Panc1 (cell line): ENCODE results near the gene DBF4B. TPM values are rescaled to one million over a fixed set of nuclear protein-coding genes. Genes with fewer than 3 reads are reported as not detected.
"Not testable (repeated sequence)": the region's sequence is repeated elsewhere in the genome, so short reads cannot be mapped to it uniquely, and the experiment has no call there.

Experiments used
- ATAC-seq: fragments of 200-7000 bp; cut with Tn5 transposase; 2 replicates; pipeline ENCODE4 v1.9.1; 2020; ENCODE audit warnings: mild to moderate bottlenecking, moderate library complexity
- BruUV-seq: library from RNA; stranded (reverse); fragments of 400-500 nt; replicated peaks from 2 replicates; lab custom pipeline; 2021; lab: Mats Ljungman, UMichigan
- CTCF ChIA-PET: fragments of 300-600 bp; sonication (Branson Sonifier 250); formaldehyde crosslinking; loops from one replicate; lab custom pipeline; 2022; ENCODE audit warnings: antibody characterized with exemption; lab: Charles Lee
- POLR2A ChIA-PET: fragments of 300-600 bp; sonication (Branson Sonifier 250); formaldehyde crosslinking; loops from one replicate; lab custom pipeline; 2022; ENCODE audit warnings: antibody characterized with exemption; lab: Charles Lee
- DNase-seq: peaks from one replicate; pipeline ENCODE4 v3.0.0-alpha.2; 2010; ENCODE audit warnings: low read depth, low spot score
- H3K27ac ChIP-seq: 2 replicates; pipeline ENCODE4 v1.5.1; 2011; ENCODE audit warnings: mild to moderate bottlenecking, low read length, inconsistent platforms
- H3K27me3 ChIP-seq: fragments of 200-500 bp; sonication (Bioruptor generic); 2 replicates; pipeline ENCODE4 v1.6.0; 2014; ENCODE audit warnings: low read length, inconsistent platforms; ENCODE audit not compliant: control insufficient read depth, insufficient read depth
- H3K36me3 ChIP-seq: fragments of 200-500 bp; sonication (Bioruptor generic); 2 replicates; pipeline ENCODE4 v1.5.1; 2014; ENCODE audit warnings: inconsistent platforms, mild to moderate bottlenecking, low read length, moderate library complexity; ENCODE audit not compliant: control insufficient read depth, insufficient read depth
- H3K4me1 ChIP-seq: 2 replicates; pipeline ENCODE4 v1.5.1; 2011; ENCODE audit warnings: inconsistent platforms, mild to moderate bottlenecking, low read length, moderate library complexity; ENCODE audit not compliant: control insufficient read depth, insufficient read depth
- H3K4me3 ChIP-seq, 2 experiments: 2 replicates each; pipeline ENCODE4 v1.5.1; 2011 to 2012; ENCODE audit warnings: low read depth in 2 of 2, low read length in 2 of 2, mild to moderate bottlenecking in 2 of 2, inconsistent platforms in 1 of 2, moderate library complexity in 1 of 2
- H3K9me3 ChIP-seq: fragments of 200-500 bp; sonication (Bioruptor generic); 2 replicates; pipeline ENCODE4 v1.5.1; 2014; ENCODE audit warnings: low read depth, mild to moderate bottlenecking, inconsistent platforms, low read length, moderate library complexity; ENCODE audit not compliant: control insufficient read depth, insufficient read depth
- POLR2AphosphoS5 ChIP-seq: IDR thresholded peaks from 2 replicates; pipeline ENCODE4 v1.6.1; 2012; ENCODE audit warnings: mild to moderate bottlenecking, low read depth, low read length, moderate library complexity
- SIN3A ChIP-seq: IDR thresholded peaks from 2 replicates; pipeline ENCODE4 v1.6.1; 2012; ENCODE audit warnings: low read depth, mild to moderate bottlenecking, low read length, moderate library complexity, borderline replicate concordance; ENCODE audit not compliant: insufficient read depth
- in situ Hi-C: cut with HindIII; loops from 2 replicates; pipeline ENCODE4 v1.10.0; 2016; ENCODE audit warnings: low sequenced_read_pairs, low pct_unique_long_range_greater_than_20kb
- intact Hi-C: fragments of 100-400 bp; cut with micrococcal nuclease; formaldehyde crosslinking; loops from one replicate; pipeline ENCODE4 v1.10.0; 2022; ENCODE audit not compliant: unreplicated experiment
- total RNA-seq: library from RNA; stranded (reverse); gene quantifications from one replicate; pipeline ENCODE4 v1.2.1, GENCODE V29; 2021; ENCODE audit not compliant: unreplicated experiment
- TF ChIP-seq, protein P1 (sequence below): fragments of 450-650 bp; IDR thresholded peaks from 2 replicates; pipeline ENCODE4 v1.5.1; 2017; ENCODE audit warnings: mild to moderate bottlenecking

The DBF4B gene
- total RNA-seq, 1 experiment from 2014 or later: 24.0 TPM

DNA sequence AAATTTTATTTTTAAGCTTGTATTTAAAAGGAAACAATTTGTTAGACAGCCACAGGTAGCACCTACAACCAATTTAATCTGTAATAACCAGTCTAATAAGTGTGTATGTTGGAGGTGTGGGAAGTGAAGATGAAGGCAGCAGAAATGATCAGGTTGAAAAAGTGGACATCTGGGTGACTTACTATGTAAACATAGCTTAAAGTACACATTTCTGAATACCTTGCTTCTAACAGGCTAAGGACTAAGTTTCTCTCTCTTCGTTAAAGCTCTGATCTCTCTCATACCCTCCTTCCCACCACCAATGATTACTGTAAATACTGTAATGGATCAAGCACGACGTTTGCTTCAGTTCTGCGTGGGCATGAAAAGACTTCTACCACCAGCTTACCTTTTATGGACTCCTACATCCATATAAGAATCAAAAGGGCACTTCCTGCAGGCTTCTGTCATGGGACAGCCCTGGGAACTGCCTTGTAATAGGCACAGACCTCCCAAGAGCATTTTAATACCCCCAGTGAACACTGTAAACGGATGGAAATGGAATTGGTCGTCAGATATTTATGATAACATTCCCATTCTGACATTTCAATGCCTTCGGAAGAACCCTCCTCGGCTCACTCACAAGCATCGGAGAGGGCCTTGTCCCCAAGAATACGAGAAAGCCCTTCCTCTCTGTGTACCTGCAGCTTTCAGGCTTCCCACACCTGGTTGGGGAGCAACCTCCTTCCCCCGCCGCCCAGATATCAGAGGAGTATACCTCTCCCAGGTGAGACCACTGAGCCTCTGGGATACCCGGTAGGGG lies 19.6 kb upstream of the DBF4B start:
- TF ChIP-seq SIN3A: no peak
- CTCF ChIA-PET: no interaction called here
- TSS peak; percentile 82 for BruUV-seq
- no peaks in the 10 kb centered on the region for H3K27me3 ChIP-seq
- intact Hi-C loops (no loop called here), in situ Hi-C loops (no loop called here)
- peak overlapping the region; percentile 86 to 96 for H3K4me3 ChIP-seq
- no peaks in the 10 kb centered on the region for H3K9me3 ChIP-seq
- H3K27ac ChIP-seq: peak overlapping the region; percentile 88
- ATAC-seq: peak; percentile 39; the same call in 1 of the 2 replicates
- no peak for DNase-seq
- H3K36me3 ChIP-seq: no peaks in the 10 kb centered on the region; the same call in 1 of the 2 replicates
- 0 out of 2 replicates have a peak, but pooled peaks cover 7% of the 10 kb centered on the region for H3K4me1 ChIP-seq
- POLR2A ChIA-PET: interaction anchor here (0.6 kb wide), 1 partner anchor 241 kb away, joined by 10 read pairs; no protein-coding TSS in a partner anchor

- Histone ChIP-seq H3K4me3 (peak within 1 kb of the TSS; percentile 86 to 96), H3K9me3 (no peaks in the 10 kb centered on the region), H3K27ac (peak within 1 kb of the TSS; percentile 88), H3K4me1 (0 out of 2 replicates have a peak, but pooled peaks cover 7% of the 10 kb centered on the region), H3K36me3 (no peaks in the 10 kb centered on the region; the same call in 1 of the 2 replicates), H3K27me3 (no peaks in the 10 kb centered on the region)
- TF ChIP-seq, protein P1, sequence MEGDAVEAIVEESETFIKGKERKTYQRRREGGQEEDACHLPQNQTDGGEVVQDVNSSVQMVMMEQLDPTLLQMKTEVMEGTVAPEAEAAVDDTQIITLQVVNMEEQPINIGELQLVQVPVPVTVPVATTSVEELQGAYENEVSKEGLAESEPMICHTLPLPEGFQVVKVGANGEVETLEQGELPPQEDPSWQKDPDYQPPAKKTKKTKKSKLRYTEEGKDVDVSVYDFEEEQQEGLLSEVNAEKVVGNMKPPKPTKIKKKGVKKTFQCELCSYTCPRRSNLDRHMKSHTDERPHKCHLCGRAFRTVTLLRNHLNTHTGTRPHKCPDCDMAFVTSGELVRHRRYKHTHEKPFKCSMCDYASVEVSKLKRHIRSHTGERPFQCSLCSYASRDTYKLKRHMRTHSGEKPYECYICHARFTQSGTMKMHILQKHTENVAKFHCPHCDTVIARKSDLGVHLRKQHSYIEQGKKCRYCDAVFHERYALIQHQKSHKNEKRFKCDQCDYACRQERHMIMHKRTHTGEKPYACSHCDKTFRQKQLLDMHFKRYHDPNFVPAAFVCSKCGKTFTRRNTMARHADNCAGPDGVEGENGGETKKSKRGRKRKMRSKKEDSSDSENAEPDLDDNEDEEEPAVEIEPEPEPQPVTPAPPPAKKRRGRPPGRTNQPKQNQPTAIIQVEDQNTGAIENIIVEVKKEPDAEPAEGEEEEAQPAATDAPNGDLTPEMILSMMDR: no peak
- TF ChIP-seq POLR2AphosphoS5: peak; percentile 83
- DNase-seq: peak; percentile 43
- in situ Hi-C loops: no loop called here
- ChIA-PET CTCF (interaction anchor here (0.7 kb wide), 1 partner anchor 156 kb away, joined by 3 read pairs; no protein-coding TSS in a partner anchor), POLR2A (no interaction called here)
- ATAC-seq: peak; percentile 100
- intact Hi-C loops: no loop called here
- no TSS peak for BruUV-seq
Measured at GRCh38 chr17:44689477-44690217, 18.8 kb upstream of the DBF4B start, which contains the start of gene CCDC43. CCDC43 (minus strand) TSS chr17:44689776; CDS start chr17:44689753, 23 bp downstream.

DNA sequence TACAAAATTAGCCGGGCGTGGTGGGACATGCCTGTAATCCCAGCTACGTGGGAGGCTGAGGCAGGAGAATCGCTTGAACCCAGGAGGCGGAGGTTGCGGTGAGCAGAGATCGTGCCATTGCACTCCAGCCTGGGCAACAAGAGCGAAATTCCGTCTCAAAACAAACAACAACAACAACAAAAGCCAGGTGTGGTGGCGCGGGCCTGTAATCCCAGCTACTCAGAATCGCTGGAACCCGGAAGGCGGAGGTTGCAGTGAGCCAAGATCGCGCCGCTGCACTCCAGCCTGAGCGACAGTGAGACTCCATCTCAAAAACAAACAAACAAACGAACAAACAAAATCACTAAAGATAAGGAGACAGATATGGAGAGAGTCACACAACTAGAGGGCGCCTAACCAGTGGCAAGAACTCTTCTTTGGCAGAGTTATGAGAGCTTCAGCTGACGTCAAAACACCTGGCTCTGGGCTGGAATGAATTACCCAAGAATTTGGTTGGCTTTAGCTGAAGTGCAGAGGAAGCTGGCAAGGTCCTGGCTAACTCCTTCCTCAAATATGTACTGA lies 17.6 kb upstream of the DBF4B start:
- DNase-seq, BruUV-seq: not testable (repeated sequence)
- CTCF ChIA-PET: interaction anchor here (0.6 kb wide), 1 partner anchor 11 kb away, joined by 3 read pairs; no protein-coding TSS in a partner anchor

More for the DNA sequence above, 17.6 kb upstream of the DBF4B start:
- H3K27me3 ChIP-seq, in situ Hi-C loops, intact Hi-C loops, ATAC-seq, H3K9me3 ChIP-seq, H3K36me3 ChIP-seq, H3K27ac ChIP-seq, H3K4me1 ChIP-seq, H3K4me3 ChIP-seq: not testable (repeated sequence)
- POLR2A ChIA-PET: interaction anchor here (0.6 kb wide), 1 partner anchor 21 kb away, joined by 3 read pairs; no protein-coding TSS in a partner anchor
